ENCODE measurements around the gene ZNF26.

GRCh38 chr12:132953771-132954170, 32.4 kb upstream of the ZNF26 start:
- TF ChIP-seq, protein P1, sequence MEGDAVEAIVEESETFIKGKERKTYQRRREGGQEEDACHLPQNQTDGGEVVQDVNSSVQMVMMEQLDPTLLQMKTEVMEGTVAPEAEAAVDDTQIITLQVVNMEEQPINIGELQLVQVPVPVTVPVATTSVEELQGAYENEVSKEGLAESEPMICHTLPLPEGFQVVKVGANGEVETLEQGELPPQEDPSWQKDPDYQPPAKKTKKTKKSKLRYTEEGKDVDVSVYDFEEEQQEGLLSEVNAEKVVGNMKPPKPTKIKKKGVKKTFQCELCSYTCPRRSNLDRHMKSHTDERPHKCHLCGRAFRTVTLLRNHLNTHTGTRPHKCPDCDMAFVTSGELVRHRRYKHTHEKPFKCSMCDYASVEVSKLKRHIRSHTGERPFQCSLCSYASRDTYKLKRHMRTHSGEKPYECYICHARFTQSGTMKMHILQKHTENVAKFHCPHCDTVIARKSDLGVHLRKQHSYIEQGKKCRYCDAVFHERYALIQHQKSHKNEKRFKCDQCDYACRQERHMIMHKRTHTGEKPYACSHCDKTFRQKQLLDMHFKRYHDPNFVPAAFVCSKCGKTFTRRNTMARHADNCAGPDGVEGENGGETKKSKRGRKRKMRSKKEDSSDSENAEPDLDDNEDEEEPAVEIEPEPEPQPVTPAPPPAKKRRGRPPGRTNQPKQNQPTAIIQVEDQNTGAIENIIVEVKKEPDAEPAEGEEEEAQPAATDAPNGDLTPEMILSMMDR (IDR thresholded peaks at IDR 0.05; ENCODE audit: low read length) = no peak
- TF ChIP-seq EZH2 (optimal IDR thresholded peaks at IDR 0.05; ENCODE audit: low read depth, low read length) = no peak
- TF ChIP-seq EZH2phosphoT487 (IDR thresholded peaks at IDR 0.05; ENCODE audit: low read length) = no peak
